HepG2 (cell line): ENCODE data around the gene FTSJ1. TPM values are rescaled to one million over a fixed set of nuclear protein-coding genes. Genes with fewer than 3 reads are reported as not detected.

Experiments
- CENPT ChIP-seq: sonication (generic); formaldehyde crosslinking; IDR thresholded peaks from 2 replicates; pipeline ENCODE4 v1.8.0; 2022; ENCODE audit warnings: low read depth, mild to moderate bottlenecking, moderate library complexity, missing genetic modification reagents
- KAT2B ChIP-seq: fragments of 150-350 bp; IDR thresholded peaks from 2 replicates; pipeline ENCODE4 v1.6.1; 2014; ENCODE audit warnings: low read depth, low read length, borderline replicate concordance
- PITX1 ChIP-seq: sonication (generic); formaldehyde crosslinking; IDR thresholded peaks from 2 replicates; pipeline ENCODE4 v1.5.1; 2020; ENCODE audit warnings: mild to moderate bottlenecking, missing genetic modification reagents
- REXO4 ChIP-seq: sonication (generic); formaldehyde crosslinking; IDR thresholded peaks from 2 replicates; pipeline ENCODE4 v1.8.0; 2022; ENCODE audit warnings: missing genetic modification reagents, mild to moderate bottlenecking, borderline replicate concordance
- SP140L ChIP-seq: sonication (generic); formaldehyde crosslinking; IDR thresholded peaks from 2 replicates; pipeline ENCODE4 v1.4.0; 2020; ENCODE audit warnings: missing genetic modification reagents, borderline replicate concordance
- TAF1 ChIP-seq: sonication (generic); formaldehyde crosslinking; IDR thresholded peaks from 2 replicates; pipeline ENCODE4 v1.4.0; 2020; ENCODE audit warnings: missing genetic modification reagents
- TCF7 ChIP-seq: sonication (generic); IDR thresholded peaks from 2 replicates; pipeline ENCODE4 v1.6.1; 2016; ENCODE audit warnings: antibody characterized with exemption, low read depth
- TGIF2 ChIP-seq: IDR thresholded peaks from 2 replicates; pipeline ENCODE4 v1.6.1; 2016; ENCODE audit warnings: control low read depth, missing compliant biosample characterization
- ZFP36L1 ChIP-seq: sonication (generic); formaldehyde crosslinking; IDR thresholded peaks from 2 replicates; pipeline ENCODE4 v1.8.0; 2022; ENCODE audit warnings: mild to moderate bottlenecking, missing genetic modification reagents, moderate library complexity
- ZNF17 ChIP-seq: sonication (generic); formaldehyde crosslinking; IDR thresholded peaks from 2 replicates; pipeline ENCODE4 v1.5.0; 2020; ENCODE audit warnings: mild to moderate bottlenecking, missing genetic modification reagents
- ZNF263 ChIP-seq: sonication (generic); formaldehyde crosslinking; IDR thresholded peaks from 2 replicates; pipeline ENCODE4 v1.4.0; 2020; ENCODE audit warnings: missing genetic modification reagents
- ZNF282 ChIP-seq: fragments of 450-650 bp; IDR thresholded peaks from 2 replicates; pipeline ENCODE4 v1.6.1; 2018; ENCODE audit not compliant: partially characterized antibody
- ZNF350 ChIP-seq: sonication (generic); formaldehyde crosslinking; IDR thresholded peaks from 2 replicates; pipeline ENCODE4 v1.4.0; 2020; ENCODE audit warnings: mild to moderate bottlenecking, low read depth, missing genetic modification reagents, borderline replicate concordance
- ZNF577 ChIP-seq: sonication (generic); formaldehyde crosslinking; IDR thresholded peaks from 2 replicates; pipeline ENCODE4 v1.4.0; 2020; ENCODE audit warnings: mild to moderate bottlenecking, low read depth, missing genetic modification reagents, borderline replicate concordance
- ZNF644 ChIP-seq: IDR thresholded peaks from 2 replicates; pipeline ENCODE4 v1.6.1; 2016; ENCODE audit warnings: low read depth
- ZNF792 ChIP-seq: IDR thresholded peaks from 2 replicates; pipeline ENCODE4 v1.6.1; 2016
- ZSCAN12 ChIP-seq: sonication (generic); formaldehyde crosslinking; IDR thresholded peaks from 2 replicates; pipeline ENCODE4 v1.9.0; 2021; ENCODE audit warnings: mild to moderate bottlenecking, missing genetic modification reagents
- polyA plus RNA-seq, 8 experiments: library from polyadenylated mRNA; depleted of rRNA in 3 of 8; stranded (reverse) in 7 of 8; unstranded in 1 of 8; fragments of >200 nt; fragmentation: Illumina TruSeq in 4 of 8; extraction: Trizol in 4 of 8; gene quantifications; 2 replicates each; pipeline versions ENCODE4 v1.2.1 to v1.2.3, GENCODE V29; 2011 to 2016; ENCODE audit warnings: low read depth in 4 of 8, missing spikeins in 1 of 8, mixed read lengths in 1 of 8; ENCODE audit not compliant: insufficient read depth in 1 of 8
- total RNA-seq, 5 experiments: library from RNA; depleted of rRNA; stranded (reverse); fragments of >200 nt; fragmentation: Illumina TruSeq; extraction: Trizol; gene quantifications; 2 replicates each; pipeline ENCODE4 v1.2.3, GENCODE V29; 2016; ENCODE audit warnings: low read depth in 1 of 5
- TF ChIP-seq, protein P1 (sequence below): sonication (generic); formaldehyde crosslinking; IDR thresholded peaks from 2 replicates; pipeline ENCODE4 v1.5.0; 2020; ENCODE audit warnings: mild to moderate bottlenecking, missing genetic modification reagents, borderline replicate concordance
- TF ChIP-seq, protein P2 (sequence below): sonication (generic); formaldehyde crosslinking; IDR thresholded peaks from 2 replicates; pipeline ENCODE4 v1.4.0; 2020; ENCODE audit warnings: mild to moderate bottlenecking, missing genetic modification reagents
- TF ChIP-seq, protein P3 (sequence below): sonication (generic); formaldehyde crosslinking; IDR thresholded peaks from 2 replicates; pipeline ENCODE4 v1.4.0; 2020; ENCODE audit warnings: mild to moderate bottlenecking, missing genetic modification reagents, borderline replicate concordance

The FTSJ1 gene
- total and polyA plus RNA-seq, 2 of the 13 experiments (the other 11 are each of a cell fraction or from before 2014, with no cell fraction given), result 30.3 to 37.9 TPM

DNA sequence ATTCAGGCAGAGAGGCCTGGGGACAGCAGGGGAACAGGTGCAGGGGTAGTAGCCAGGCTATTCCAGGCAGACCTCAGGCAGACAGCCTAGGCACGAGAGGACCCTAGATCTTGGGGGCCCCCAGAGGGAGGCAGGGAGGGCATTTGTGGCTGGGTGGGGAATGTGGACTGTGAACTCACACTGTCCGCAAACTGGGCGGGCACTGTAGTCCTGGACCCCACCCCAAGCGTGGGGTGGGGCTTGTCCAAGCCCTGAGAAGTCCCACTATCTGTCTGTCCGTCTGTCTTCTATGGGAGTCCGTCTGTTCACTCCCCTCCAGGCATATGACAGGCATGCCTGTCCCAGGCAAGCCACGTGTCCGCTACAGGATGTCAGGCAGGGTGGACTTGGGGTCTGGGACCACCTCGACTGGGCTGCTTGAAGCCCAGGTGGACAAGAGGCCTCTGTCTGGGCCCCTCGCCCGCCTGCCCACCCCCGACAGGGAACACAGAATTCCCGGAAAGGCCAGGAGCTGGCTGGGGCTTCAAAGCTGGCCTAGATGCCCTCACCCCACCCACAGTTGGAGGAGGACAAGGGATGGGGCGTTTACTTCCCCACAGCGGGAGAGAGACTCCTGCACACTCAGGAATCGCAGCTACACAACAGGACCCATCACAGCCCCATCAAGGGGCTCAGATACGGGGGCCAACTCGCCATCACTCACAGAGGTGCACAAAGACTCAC lies 5.7 kb upstream of the FTSJ1 start, which contains the start of gene SLC38A5 (continued):
- TF ChIP-seq, protein P1, sequence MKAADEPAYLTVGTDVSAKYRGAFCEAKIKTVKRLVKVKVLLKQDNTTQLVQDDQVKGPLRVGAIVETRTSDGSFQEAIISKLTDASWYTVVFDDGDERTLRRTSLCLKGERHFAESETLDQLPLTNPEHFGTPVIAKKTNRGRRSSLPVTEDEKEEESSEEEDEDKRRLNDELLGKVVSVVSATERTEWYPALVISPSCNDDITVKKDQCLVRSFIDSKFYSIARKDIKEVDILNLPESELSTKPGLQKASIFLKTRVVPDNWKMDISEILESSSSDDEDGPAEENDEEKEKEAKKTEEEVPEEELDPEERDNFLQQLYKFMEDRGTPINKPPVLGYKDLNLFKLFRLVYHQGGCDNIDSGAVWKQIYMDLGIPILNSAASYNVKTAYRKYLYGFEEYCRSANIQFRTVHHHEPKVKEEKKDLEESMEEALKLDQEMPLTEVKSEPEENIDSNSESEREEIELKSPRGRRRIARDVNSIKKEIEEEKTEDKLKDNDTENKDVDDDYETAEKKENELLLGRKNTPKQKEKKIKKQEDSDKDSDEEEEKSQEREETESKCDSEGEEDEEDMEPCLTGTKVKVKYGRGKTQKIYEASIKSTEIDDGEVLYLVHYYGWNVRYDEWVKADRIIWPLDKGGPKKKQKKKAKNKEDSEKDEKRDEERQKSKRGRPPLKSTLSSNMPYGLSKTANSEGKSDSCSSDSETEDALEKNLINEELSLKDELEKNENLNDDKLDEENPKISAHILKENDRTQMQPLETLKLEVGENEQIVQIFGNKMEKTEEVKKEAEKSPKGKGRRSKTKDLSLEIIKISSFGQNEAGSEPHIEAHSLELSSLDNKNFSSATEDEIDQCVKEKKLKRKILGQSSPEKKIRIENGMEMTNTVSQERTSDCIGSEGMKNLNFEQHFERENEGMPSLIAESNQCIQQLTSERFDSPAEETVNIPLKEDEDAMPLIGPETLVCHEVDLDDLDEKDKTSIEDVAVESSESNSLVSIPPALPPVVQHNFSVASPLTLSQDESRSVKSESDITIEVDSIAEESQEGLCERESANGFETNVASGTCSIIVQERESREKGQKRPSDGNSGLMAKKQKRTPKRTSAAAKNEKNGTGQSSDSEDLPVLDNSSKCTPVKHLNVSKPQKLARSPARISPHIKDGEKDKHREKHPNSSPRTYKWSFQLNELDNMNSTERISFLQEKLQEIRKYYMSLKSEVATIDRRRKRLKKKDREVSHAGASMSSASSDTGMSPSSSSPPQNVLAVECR, result peak; percentile 35; the same call in 1 of the 2 replicates
- TF ChIP-seq ZNF350 (CRISPR knock-in tag) (no peak), TAF1 (no peak), ZFP36L1 (CRISPR knock-in tag) (no peak), SP140L (CRISPR knock-in tag) (no peak), CENPT (CRISPR knock-in tag) (no peak), ZNF282 (no peak), ZNF792 (CRISPR knock-in tag) (no peak), REXO4 (CRISPR knock-in tag) (no peak), ZNF577 (CRISPR knock-in tag) (no peak), ZSCAN12 (no peak), ZNF263 (CRISPR knock-in tag) (no peak), PITX1 (CRISPR knock-in tag) (no peak), ZNF644 (CRISPR knock-in tag) (no peak), TGIF2 (no peak), KAT2B (no peak), ZNF17 (no peak), TCF7 (peak; percentile 28; the same call in 1 of the 2 replicates)
- TF ChIP-seq, protein P2, sequence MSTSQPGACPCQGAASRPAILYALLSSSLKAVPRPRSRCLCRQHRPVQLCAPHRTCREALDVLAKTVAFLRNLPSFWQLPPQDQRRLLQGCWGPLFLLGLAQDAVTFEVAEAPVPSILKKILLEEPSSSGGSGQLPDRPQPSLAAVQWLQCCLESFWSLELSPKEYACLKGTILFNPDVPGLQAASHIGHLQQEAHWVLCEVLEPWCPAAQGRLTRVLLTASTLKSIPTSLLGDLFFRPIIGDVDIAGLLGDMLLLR (CRISPR knock-in tag), result no peak
- TF ChIP-seq, protein P3, sequence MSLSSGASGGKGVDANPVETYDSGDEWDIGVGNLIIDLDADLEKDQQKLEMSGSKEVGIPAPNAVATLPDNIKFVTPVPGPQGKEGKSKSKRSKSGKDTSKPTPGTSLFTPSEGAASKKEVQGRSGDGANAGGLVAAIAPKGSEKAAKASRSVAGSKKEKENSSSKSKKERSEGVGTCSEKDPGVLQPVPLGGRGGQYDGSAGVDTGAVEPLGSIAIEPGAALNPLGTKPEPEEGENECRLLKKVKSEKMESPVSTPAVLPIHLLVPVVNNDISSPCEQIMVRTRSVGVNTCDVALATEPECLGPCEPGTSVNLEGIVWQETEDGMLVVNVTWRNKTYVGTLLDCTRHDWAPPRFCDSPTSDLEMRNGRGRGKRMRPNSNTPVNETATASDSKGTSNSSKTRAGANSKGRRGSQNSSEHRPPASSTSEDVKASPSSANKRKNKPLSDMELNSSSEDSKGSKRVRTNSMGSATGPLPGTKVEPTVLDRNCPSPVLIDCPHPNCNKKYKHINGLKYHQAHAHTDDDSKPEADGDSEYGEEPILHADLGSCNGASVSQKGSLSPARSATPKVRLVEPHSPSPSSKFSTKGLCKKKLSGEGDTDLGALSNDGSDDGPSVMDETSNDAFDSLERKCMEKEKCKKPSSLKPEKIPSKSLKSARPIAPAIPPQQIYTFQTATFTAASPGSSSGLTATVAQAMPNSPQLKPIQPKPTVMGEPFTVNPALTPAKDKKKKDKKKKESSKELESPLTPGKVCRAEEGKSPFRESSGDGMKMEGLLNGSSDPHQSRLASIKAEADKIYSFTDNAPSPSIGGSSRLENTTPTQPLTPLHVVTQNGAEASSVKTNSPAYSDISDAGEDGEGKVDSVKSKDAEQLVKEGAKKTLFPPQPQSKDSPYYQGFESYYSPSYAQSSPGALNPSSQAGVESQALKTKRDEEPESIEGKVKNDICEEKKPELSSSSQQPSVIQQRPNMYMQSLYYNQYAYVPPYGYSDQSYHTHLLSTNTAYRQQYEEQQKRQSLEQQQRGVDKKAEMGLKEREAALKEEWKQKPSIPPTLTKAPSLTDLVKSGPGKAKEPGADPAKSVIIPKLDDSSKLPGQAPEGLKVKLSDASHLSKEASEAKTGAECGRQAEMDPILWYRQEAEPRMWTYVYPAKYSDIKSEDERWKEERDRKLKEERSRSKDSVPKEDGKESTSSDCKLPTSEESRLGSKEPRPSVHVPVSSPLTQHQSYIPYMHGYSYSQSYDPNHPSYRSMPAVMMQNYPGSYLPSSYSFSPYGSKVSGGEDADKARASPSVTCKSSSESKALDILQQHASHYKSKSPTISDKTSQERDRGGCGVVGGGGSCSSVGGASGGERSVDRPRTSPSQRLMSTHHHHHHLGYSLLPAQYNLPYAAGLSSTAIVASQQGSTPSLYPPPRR (CRISPR knock-in tag), result no peak
